ENCODE data around the gene AHR.

DNA sequence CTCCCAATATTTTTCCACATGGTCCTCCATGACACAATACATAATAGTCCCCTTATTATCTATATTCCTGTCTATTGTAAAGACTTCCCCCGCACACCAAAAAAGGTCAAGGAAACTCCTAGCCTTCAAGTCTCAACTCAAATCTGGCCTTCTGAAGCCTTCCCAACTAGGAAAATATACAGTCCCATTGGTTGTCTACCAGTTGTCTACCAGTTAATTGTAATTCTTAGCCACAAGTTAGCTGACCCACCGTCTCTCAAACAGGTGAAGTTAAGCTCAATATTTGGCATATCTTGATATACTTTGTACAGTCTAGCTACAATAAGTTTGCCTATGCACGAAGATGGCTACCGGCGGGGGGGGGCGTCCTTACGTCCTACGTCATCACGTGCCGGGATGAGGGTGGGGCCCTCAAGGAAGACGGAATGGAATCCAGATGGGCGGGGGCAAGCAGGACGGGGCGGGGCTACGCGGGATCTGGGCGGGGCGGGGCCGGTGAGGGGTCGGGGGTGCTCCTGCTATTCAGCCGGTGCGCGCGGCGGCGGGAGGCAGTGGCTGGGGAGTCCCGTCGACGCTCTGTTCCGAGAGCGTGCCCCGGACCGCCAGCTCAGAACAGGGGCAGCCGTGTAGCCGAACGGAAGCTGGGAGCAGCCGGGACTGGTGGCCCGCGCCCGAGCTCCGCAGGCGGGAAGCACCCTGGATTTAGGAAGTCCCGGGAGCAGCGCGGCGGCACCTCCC is at the start of gene AHR:
- TF ChIP-seq, protein P1, sequence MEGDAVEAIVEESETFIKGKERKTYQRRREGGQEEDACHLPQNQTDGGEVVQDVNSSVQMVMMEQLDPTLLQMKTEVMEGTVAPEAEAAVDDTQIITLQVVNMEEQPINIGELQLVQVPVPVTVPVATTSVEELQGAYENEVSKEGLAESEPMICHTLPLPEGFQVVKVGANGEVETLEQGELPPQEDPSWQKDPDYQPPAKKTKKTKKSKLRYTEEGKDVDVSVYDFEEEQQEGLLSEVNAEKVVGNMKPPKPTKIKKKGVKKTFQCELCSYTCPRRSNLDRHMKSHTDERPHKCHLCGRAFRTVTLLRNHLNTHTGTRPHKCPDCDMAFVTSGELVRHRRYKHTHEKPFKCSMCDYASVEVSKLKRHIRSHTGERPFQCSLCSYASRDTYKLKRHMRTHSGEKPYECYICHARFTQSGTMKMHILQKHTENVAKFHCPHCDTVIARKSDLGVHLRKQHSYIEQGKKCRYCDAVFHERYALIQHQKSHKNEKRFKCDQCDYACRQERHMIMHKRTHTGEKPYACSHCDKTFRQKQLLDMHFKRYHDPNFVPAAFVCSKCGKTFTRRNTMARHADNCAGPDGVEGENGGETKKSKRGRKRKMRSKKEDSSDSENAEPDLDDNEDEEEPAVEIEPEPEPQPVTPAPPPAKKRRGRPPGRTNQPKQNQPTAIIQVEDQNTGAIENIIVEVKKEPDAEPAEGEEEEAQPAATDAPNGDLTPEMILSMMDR (IDR thresholded peaks at IDR 0.05): no peak
- no peak for TF ChIP-seq ZFX (IDR thresholded peaks at IDR 0.05; ENCODE audit: borderline replicate concordance)

All from 22Rv1 (cell line).